B cell (primary cell): ENCODE measurements around the gene ZNF462. TPM values are rescaled to one million over a fixed set of nuclear protein-coding genes. Genes with fewer than 3 reads are reported as not detected.
"Not testable (repeated sequence)": the region's sequence is repeated elsewhere in the genome, so short reads cannot be mapped to it uniquely, and the experiment has no call there.

Source experiments
- ATAC-seq: fragments of 200-7000 bp; cut with Tn5 transposase; one replicate; pipeline ENCODE4 v1.10.0; 2021; ENCODE audit warnings: low read depth, mild to moderate bottlenecking, moderate number of reproducible peaks, moderate library complexity
- CTCF ChIA-PET: fragments of 350-600 bp; sonication (Branson Sonifier 250); formaldehyde crosslinking; loops from one replicate; lab custom pipeline; 2021; ENCODE audit warnings: antibody characterized with exemption, inconsistent platforms; lab: Charles Lee
- POLR2A ChIA-PET: fragments of 350-600 bp; sonication (Branson Sonifier 250); formaldehyde crosslinking; loops from one replicate; lab custom pipeline; 2021; ENCODE audit warnings: antibody characterized with exemption; lab: Charles Lee
- DNase-seq: peaks from one replicate; pipeline ENCODE4 v3.0.0; 2013
- H2AFZ ChIP-seq: 2 replicates; pipeline ENCODE4 v1.6.1; 2012; ENCODE audit warnings: mild to moderate bottlenecking, low read depth, low read length; ENCODE audit not compliant: insufficient read depth, poor library complexity, severe bottlenecking
- H3K27ac ChIP-seq, 2 donors: 1 replicate in 1 of 2; 2 replicates in 1 of 2; pipeline ENCODE4 v1.5.1; 2012 to 2013; ENCODE audit warnings: low read length in 2 of 2, mild to moderate bottlenecking in 2 of 2, moderate library complexity in 1 of 2
- H3K27me3 ChIP-seq, 4 experiments: fragments of 200-600 bp in 1 of 4; sonication (generic) in 1 of 4; replicated peaks in 1 of 4; 1 replicate in 2 of 4; 2 replicates in 2 of 4; pipeline versions ENCODE4 v1.6.1 to v1.7.0; 2013 to 2016; ENCODE audit warnings: low read length in 3 of 4, mild to moderate bottlenecking in 2 of 4, mixed read lengths in 1 of 4, moderate library complexity in 1 of 4; ENCODE audit not compliant: insufficient read depth in 4 of 4, control insufficient read depth in 3 of 4; ENCODE audit errors: control extremely low read depth in 1 of 4
- H3K36me3 ChIP-seq, 2 experiments: replicated peaks in 1 of 2; 1 replicate in 1 of 2; 2 replicates in 1 of 2; pipeline versions ENCODE4 v1.6.1 to v1.7.1; 2013; ENCODE audit warnings: low read length in 1 of 2; ENCODE audit not compliant: insufficient read depth in 2 of 2, control insufficient read depth in 1 of 2; ENCODE audit errors: control extremely low read depth in 1 of 2, extremely low read depth in 1 of 2
- H3K4me1 ChIP-seq, 2 donors: fragments of 200-600 bp in 1 of 2; sonication (generic) in 1 of 2; 1 replicate in 1 of 2; 2 replicates in 1 of 2; pipeline versions ENCODE4 v1.5.1 to v1.6.1; 2013 to 2017; ENCODE audit warnings: low read length in 2 of 2; ENCODE audit not compliant: control insufficient read depth in 2 of 2, insufficient read depth in 2 of 2
- H3K4me2 ChIP-seq: replicated peaks from 2 replicates; pipeline ENCODE3; 2012; ENCODE audit warnings: mild to moderate bottlenecking, low read depth, low read length; ENCODE audit not compliant: poor library complexity, severe bottlenecking
- H3K4me3 ChIP-seq, 5 experiments: fragments of 200-600 bp in 1 of 5; sonication (generic) in 1 of 5; 1 replicate in 3 of 5; 2 replicates in 2 of 5; pipeline versions ENCODE4 v1.5.1 to v1.7.0; 2011 to 2016; ENCODE audit warnings: low read length in 4 of 5, mild to moderate bottlenecking in 4 of 5, low read depth in 2 of 5, control low read depth in 1 of 5, moderate library complexity in 1 of 5; ENCODE audit not compliant: insufficient read depth in 1 of 5; ENCODE audit errors: control extremely low read depth in 1 of 5, extremely low read depth in 1 of 5
- H3K79me2 ChIP-seq: fragments of 200-600 bp; sonication (generic); one replicate; pipeline ENCODE4 v1.6.0; 2016; ENCODE audit warnings: low read length; ENCODE audit not compliant: control insufficient read depth, insufficient read depth
- H3K9ac ChIP-seq: fragments of 200-600 bp; sonication (generic); 2 replicates; pipeline ENCODE4 v1.6.1; 2017; ENCODE audit warnings: mild to moderate bottlenecking, low read length, moderate library complexity
- H3K9me3 ChIP-seq, 3 donors: one replicate each; pipeline versions ENCODE4 v1.6.1 to v1.7.1; 2013; ENCODE audit warnings: low read length in 2 of 3; ENCODE audit not compliant: control insufficient read depth in 2 of 3, insufficient read depth in 1 of 3; ENCODE audit errors: control extremely low read depth in 1 of 3
- H4K20me1 ChIP-seq: 2 replicates; pipeline ENCODE4 v1.6.0; 2012; ENCODE audit warnings: mild to moderate bottlenecking, low read length; ENCODE audit not compliant: insufficient read depth, control insufficient read depth, poor library complexity, severe bottlenecking
- H3K27ac Mint-ChIP-seq: one replicate; pipeline ENCODE4 v1.8.0; 2021; ENCODE audit warnings: mixed read lengths
- H3K27me3 Mint-ChIP-seq: one replicate; pipeline ENCODE4 v1.8.0; 2021; ENCODE audit warnings: mixed read lengths
- H3K4me1 Mint-ChIP-seq: one replicate; pipeline ENCODE4 v1.8.0; 2021; ENCODE audit warnings: mixed read lengths
- H3K4me3 Mint-ChIP-seq: one replicate; pipeline ENCODE4 v1.8.0; 2021; ENCODE audit warnings: mixed read lengths
- H3K9me3 Mint-ChIP-seq: one replicate; pipeline ENCODE4 v1.8.0; 2022; ENCODE audit warnings: mixed read lengths; ENCODE audit not compliant: insufficient read depth
- CTCF ChIP-seq: fragments of 200-600 bp; IDR thresholded peaks from one replicate; pipeline ENCODE4 v1.8.0; 2022; ENCODE audit warnings: antibody characterized with exemption, mild to moderate bottlenecking
- EZH2 ChIP-seq: IDR thresholded peaks from 2 replicates; pipeline ENCODE4 v1.6.1; 2012; ENCODE audit warnings: borderline replicate concordance, low read depth, mild to moderate bottlenecking, moderate library complexity, low read length; ENCODE audit not compliant: insufficient read depth, poor library complexity, severe bottlenecking
- WGBS: methylation state at CpG from one replicate; pipeline ENCODE4 v1.1.5; 2013; ENCODE audit warnings: missing lambda C conversion rate; ENCODE audit not compliant: insufficient coverage; 5-methylcytosine and 5-hydroxymethylcytosine counted together
- intact Hi-C: fragments of 100-400 bp; cut with micrococcal nuclease; formaldehyde crosslinking; loops from one replicate; pipeline ENCODE4 v1.10.0; 2022
- polyA plus RNA-seq: library from polyadenylated mRNA; depleted of rRNA; stranded (reverse); fragments of >200 nt; gene quantifications from 2 replicates; pipeline ENCODE4 v1.2.3, GENCODE V29; 2012
- total RNA-seq, 2 donors: library from RNA; stranded (reverse); fragments of 120-200 nt in 1 of 2; gene quantifications; 1 replicate in 1 of 2; 2 replicates in 1 of 2; pipeline versions ENCODE4 v1.2.3 to v1.2.4, GENCODE V29; 2013 to 2022

ZNF462 gene
- total and polyA plus RNA-seq, 2 donors (not counting 1 experiment from before 2014, with no cell fraction given): not detected

DNA sequence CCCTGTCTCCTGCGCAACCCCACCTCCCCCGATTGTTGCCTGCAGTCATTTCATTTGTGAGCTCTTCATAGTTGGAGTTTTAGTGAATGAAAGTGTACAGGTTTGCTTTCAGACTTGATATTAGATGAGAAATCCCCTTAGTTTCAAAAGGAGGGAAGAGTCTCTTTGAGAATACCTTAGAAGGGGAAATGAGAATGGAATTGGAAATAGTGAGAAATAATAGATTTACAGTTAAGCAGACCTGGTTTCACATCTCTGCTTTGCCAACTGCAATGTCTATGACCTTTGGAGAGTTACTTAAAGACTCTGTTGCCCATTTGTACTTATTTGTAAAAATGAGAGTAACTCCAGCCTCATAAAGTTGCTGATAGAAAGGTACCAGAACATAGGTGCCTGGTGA lies 120.4 kb downstream of the ZNF462 start:
- H3K27me3 Mint-ChIP-seq: no peaks in the 10 kb centered on the region
- TF ChIP-seq EZH2: no peak
- no peak for TF ChIP-seq CTCF
- intact Hi-C loops: no loop called here

DNA sequence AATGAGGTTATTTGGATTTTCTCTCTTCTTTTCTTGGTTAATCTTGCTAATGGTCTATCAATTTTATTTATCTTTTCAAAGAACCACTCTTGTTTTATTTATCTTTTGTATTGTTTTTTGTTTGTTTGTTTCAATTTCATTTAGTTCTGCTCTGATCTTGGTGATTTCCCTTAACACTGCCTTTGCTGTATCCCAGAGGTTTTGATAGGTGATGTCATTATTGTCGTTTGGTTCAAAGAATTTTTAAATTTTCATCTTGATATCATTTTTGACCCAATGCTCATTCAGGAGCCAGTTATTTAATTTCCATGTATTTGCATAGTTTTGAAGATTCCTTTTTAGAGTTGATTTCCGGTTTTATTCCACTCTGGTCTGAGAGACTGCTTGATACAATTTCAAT lies 126.9 kb downstream of the ZNF462 start:
- CTCF ChIA-PET, intact Hi-C loops, H3K4me2 ChIP-seq, H3K36me3 ChIP-seq, H3K79me2 ChIP-seq, H3K27ac ChIP-seq, DNase-seq, POLR2A ChIA-PET, H3K27me3 Mint-ChIP-seq, H3K4me1 Mint-ChIP-seq, H3K4me1 ChIP-seq, H2AFZ ChIP-seq, H3K9me3 Mint-ChIP-seq, H3K4me3 Mint-ChIP-seq, ATAC-seq, H3K27me3 ChIP-seq, H3K9me3 ChIP-seq, H4K20me1 ChIP-seq, H3K27ac Mint-ChIP-seq, H3K4me3 ChIP-seq, H3K9ac ChIP-seq: not testable (repeated sequence)
- WGBS: no CpG with 5 or more reads among the region's 2 CpGs

More for the DNA sequence above, 120.4 kb downstream of the ZNF462 start:
- no peak overlapping the region for H3K4me3 ChIP-seq
- ChIA-PET CTCF (no interaction called here), POLR2A (no interaction called here)
- WGBS: no CpG with 5 or more reads among the region's 2 CpGs
- no peak overlapping the region for H2AFZ ChIP-seq
- no peak overlapping the region for H3K27ac ChIP-seq
- no peak for ATAC-seq
- no peak for DNase-seq
- H3K79me2 ChIP-seq: no peaks in the 10 kb centered on the region
- no peaks in the 10 kb centered on the region for H4K20me1 ChIP-seq
- no peaks in the 10 kb centered on the region for H3K36me3 ChIP-seq
- no peak overlapping the region for H3K4me2 ChIP-seq
- H3K9ac ChIP-seq: no peak overlapping the region
- H3K27me3 ChIP-seq: no peaks in the 10 kb centered on the region
- H3K4me1 Mint-ChIP-seq: peaks cover 7% of the 10 kb centered on the region
- H3K9me3 ChIP-seq: no peaks in the 10 kb centered on the region
- H3K27ac Mint-ChIP-seq: no peak overlapping the region
- peaks cover 6 to 9% of the 10 kb centered on the region in 2 donors for H3K4me1 ChIP-seq
- no peak overlapping the region for H3K4me3 Mint-ChIP-seq
- H3K9me3 Mint-ChIP-seq: no peaks in the 10 kb centered on the region
